WTC11 (cell line): ENCODE measurements around the gene SEMA5B. TPM values are rescaled to one million over a fixed set of nuclear protein-coding genes. Genes with fewer than 3 reads are reported as not detected.
A peak's percentile ranks its signal among the peaks of the same experiment; 100 is the strongest.

ENCODE experiments used
- ATAC-seq: fragments of 200-7000 bp; cut with Tn5 transposase; 2 replicates; pipeline ENCODE4 v1.10.0; 2021; ENCODE audit warnings: mild to moderate bottlenecking, moderate library complexity
- CTCF ChIA-PET: fragments of 300-600 bp; sonication (Branson Sonifier 250); formaldehyde crosslinking; loops from one replicate; lab custom pipeline; 2021; ENCODE audit warnings: antibody characterized with exemption; lab: Charles Lee
- POLR2A ChIA-PET: fragments of 350-600 bp; sonication (Branson Sonifier 250); formaldehyde crosslinking; loops from one replicate; lab custom pipeline; 2021; ENCODE audit warnings: antibody characterized with exemption; lab: Charles Lee
- DNase-seq: peaks from one replicate; pipeline ENCODE4 v3.0.0; 2021; ENCODE audit warnings: low spot score
- H3K27ac Mint-ChIP-seq: 2 replicates; pipeline ENCODE4 v1.8.0; 2021; ENCODE audit warnings: mixed read lengths
- H3K27me3 Mint-ChIP-seq: 2 replicates; pipeline ENCODE4 v1.8.0; 2021; ENCODE audit warnings: low read depth, mild to moderate bottlenecking, moderate library complexity, mixed read lengths
- H3K36me3 Mint-ChIP-seq: 2 replicates; pipeline ENCODE4 v1.8.0; 2021; ENCODE audit warnings: mixed read lengths
- H3K4me1 Mint-ChIP-seq: 2 replicates; pipeline ENCODE4 v1.8.0; 2022; ENCODE audit warnings: mixed read lengths
- H3K4me3 Mint-ChIP-seq: 2 replicates; pipeline ENCODE4 v1.8.0; 2021; ENCODE audit warnings: mild to moderate bottlenecking, moderate library complexity, mixed read lengths
- H3K9me3 Mint-ChIP-seq: 2 replicates; pipeline ENCODE4 v1.8.0; 2021; ENCODE audit warnings: mixed read lengths
- ESRRA ChIP-seq: sonication (generic); formaldehyde crosslinking; IDR thresholded peaks from 2 replicates; pipeline ENCODE4 v1.8.1; 2022; ENCODE audit warnings: mild to moderate bottlenecking, missing genetic modification reagents, borderline replicate concordance
- ETV6 ChIP-seq: sonication (generic); formaldehyde crosslinking; IDR thresholded peaks from 2 replicates; pipeline ENCODE4 v1.8.1; 2022; ENCODE audit warnings: mild to moderate bottlenecking, missing genetic modification reagents
- FOXP4 ChIP-seq: sonication (generic); formaldehyde crosslinking; IDR thresholded peaks from 2 replicates; pipeline ENCODE4 v1.8.0; 2022; ENCODE audit warnings: mild to moderate bottlenecking, missing genetic modification reagents
- HMGA2 ChIP-seq: fragments of 250-450 bp; sonication (Bioruptor Pico); IDR thresholded peaks from 2 replicates; pipeline ENCODE4 v1.4.0; 2021; ENCODE audit warnings: mild to moderate bottlenecking, moderate library complexity
- IRF1 ChIP-seq: sonication (generic); formaldehyde crosslinking; IDR thresholded peaks from 2 replicates; pipeline ENCODE4 v1.8.0; 2023; ENCODE audit warnings: missing genetic modification reagents
- JAZF1 ChIP-seq: fragments of 250-450 bp; sonication (Bioruptor Pico); IDR thresholded peaks from 2 replicates; pipeline ENCODE4 v1.9.0; 2021; ENCODE audit warnings: moderate library complexity, mild to moderate bottlenecking, inconsistent platforms
- KAT7 ChIP-seq: sonication (generic); formaldehyde crosslinking; IDR thresholded peaks from 2 replicates; pipeline ENCODE4 v1.8.1; 2023; ENCODE audit warnings: missing genetic modification reagents, mild to moderate bottlenecking, borderline replicate concordance
- PRRX2 ChIP-seq: fragments of 250-450 bp; sonication (Bioruptor Pico); IDR thresholded peaks from 2 replicates; pipeline ENCODE4 v1.8.0; 2021; ENCODE audit warnings: mild to moderate bottlenecking
- ZBTB43 ChIP-seq: sonication (generic); formaldehyde crosslinking; IDR thresholded peaks from 2 replicates; pipeline ENCODE4 v1.8.1; 2023; ENCODE audit warnings: mild to moderate bottlenecking, missing genetic modification reagents
- ZNF281 ChIP-seq: sonication (generic); formaldehyde crosslinking; IDR thresholded peaks from 2 replicates; pipeline ENCODE4 v1.8.0; 2023; ENCODE audit warnings: mild to moderate bottlenecking, missing genetic modification reagents
- ZNF423 ChIP-seq: fragments of 250-450 bp; sonication (Bioruptor Pico); IDR thresholded peaks from 2 replicates; pipeline ENCODE4 v2.1.2; 2022; ENCODE audit warnings: mild to moderate bottlenecking, moderate library complexity
- ZNF512 ChIP-seq: sonication (generic); formaldehyde crosslinking; IDR thresholded peaks from 2 replicates; pipeline ENCODE4 v1.8.1; 2022; ENCODE audit warnings: missing genetic modification reagents, borderline replicate concordance
- total RNA-seq: library from RNA; stranded (reverse); gene quantifications from 3 replicates; pipeline ENCODE4 v1.2.3, GENCODE V29; 2021

SEMA5B gene
- total RNA-seq, 1 experiment from 2014 or later, result 20.7 TPM

- H3K27me3 Mint-ChIP-seq, result peaks cover under 1% of the 10 kb centered on the region
- no peaks in the 10 kb centered on the region for H3K4me1 Mint-ChIP-seq
- ATAC-seq (no peak), DNase-seq (no peak)
- no peak overlapping the region for H3K27ac Mint-ChIP-seq
- POLR2A ChIA-PET, result no interaction called here
- H3K9me3 Mint-ChIP-seq, result no peaks in the 10 kb centered on the region
- H3K4me3 Mint-ChIP-seq, result no peak overlapping the region
- CTCF ChIA-PET, result no interaction called here
- H3K36me3 Mint-ChIP-seq, result no peaks in the 10 kb centered on the region
- TF ChIP-seq ZNF281, result no peak
- no peak for TF ChIP-seq JAZF1 (CRISPR knock-in tag)
Measured at GRCh38 chr3:122915300-122916055, 112.1 kb downstream of the SEMA5B start.

- POLR2A ChIA-PET, result no interaction called here
- Mint-ChIP-seq H3K9me3 (no peaks in the 10 kb centered on the region), H3K4me3 (no peak overlapping the region), H3K27me3 (no peaks in the 10 kb centered on the region), H3K4me1 (no peaks in the 10 kb centered on the region), H3K27ac (no peak overlapping the region), H3K36me3 (no peaks in the 10 kb centered on the region)
- DNase-seq, result no peak
- CTCF ChIA-PET, result no interaction called here
- no peak for ATAC-seq
- 0 out of 2 replicates have a peak, but pooled peaks have one; percentile 42 for TF ChIP-seq KAT7
- TF ChIP-seq ZBTB43, result no peak
Measured at GRCh38 chr3:122913539-122914100, 113.9 kb downstream of the SEMA5B start.

- peak; percentile 31 for DNase-seq
- POLR2A ChIA-PET, result no interaction called here
- TF ChIP-seq HMGA2 (CRISPR knock-in tag) (no peak), ESRRA (CRISPR knock-in tag) (no peak), ZNF512 (CRISPR knock-in tag) (no peak), IRF1 (no peak), ETV6 (CRISPR knock-in tag) (no peak), ZNF423 (CRISPR knock-in tag) (no peak), PRRX2 (no peak), FOXP4 (no peak)
- Mint-ChIP-seq H3K36me3 (no peaks in the 10 kb centered on the region), H3K27me3 (no peaks in the 10 kb centered on the region), H3K4me3 (no peak overlapping the region), H3K27ac (no peak overlapping the region), H3K9me3 (no peaks in the 10 kb centered on the region), H3K4me1 (no peaks in the 10 kb centered on the region)
- ATAC-seq, result peak; percentile 69
- CTCF ChIA-PET, result interaction anchor here (0.5 kb wide), 1 partner anchor 94 kb away, joined by 3 read pairs; no protein-coding TSS in a partner anchor
Measured at GRCh38 chr3:122912772-122913538, 114.6 kb downstream of the SEMA5B start.
